Activated naive CD8-positive, alpha-beta T cell treated with anti-CD3 and anti-CD28 coated beads, Interleukin-2, amount 10 ng/mL, durations not matched to agents 7 days and 5 days (primary cell): ENCODE data around the gene ORC3. TPM values are rescaled to one million over a fixed set of nuclear protein-coding genes. Genes with fewer than 3 reads are reported as not detected.

Source experiments
- ATAC-seq: fragments of 150-1000 bp; cut with Tn5 transposase; one replicate; pipeline ENCODE4 v1.10.0; 2021; ENCODE audit warnings: low read depth, moderate library complexity
- POLR2A ChIA-PET: fragments of 350-600 bp; sonication (Branson Sonifier 250); formaldehyde crosslinking; loops from one replicate; lab custom pipeline; 2021; ENCODE audit warnings: antibody characterized with exemption; lab: Charles Lee
- DNase-seq: peaks from one replicate; pipeline ENCODE4 v3.0.0; 2021
- H3K27ac Mint-ChIP-seq: one replicate; pipeline ENCODE4 v1.8.0; 2022; ENCODE audit warnings: mild to moderate bottlenecking, mixed read lengths
- H3K27me3 Mint-ChIP-seq: one replicate; pipeline ENCODE4 v1.8.0; 2022; ENCODE audit warnings: mild to moderate bottlenecking, moderate library complexity, mixed read lengths
- H3K36me3 Mint-ChIP-seq: one replicate; pipeline ENCODE4 v1.8.0; 2021; ENCODE audit warnings: mild to moderate bottlenecking, mixed read lengths
- H3K4me1 Mint-ChIP-seq: one replicate; pipeline ENCODE4 v1.8.0; 2021; ENCODE audit warnings: mixed read lengths
- H3K4me3 Mint-ChIP-seq: one replicate; pipeline ENCODE4 v1.8.0; 2022; ENCODE audit warnings: mild to moderate bottlenecking, moderate library complexity, mixed read lengths
- H3K9me3 Mint-ChIP-seq: one replicate; pipeline ENCODE4 v1.8.0; 2021; ENCODE audit warnings: mixed read lengths
- total RNA-seq, 2 experiments: library from RNA; stranded (reverse); gene quantifications; one replicate each; pipeline ENCODE4 v1.2.3, GENCODE V29; 2021

ORC3 gene
- total RNA-seq, 2 experiments from 2014 or later = 28.2 to 32.2 TPM

- no peaks in the 10 kb centered on the region for H3K27me3 Mint-ChIP-seq
- H3K4me1 Mint-ChIP-seq = peaks cover 4% of the 10 kb centered on the region
- peaks cover 32% of the 10 kb centered on the region for H3K36me3 Mint-ChIP-seq
- POLR2A ChIA-PET = no interaction called here
- H3K4me3 Mint-ChIP-seq = no peak overlapping the region
- ATAC-seq (no peak), DNase-seq (no peak)
- no peaks in the 10 kb centered on the region for H3K9me3 Mint-ChIP-seq
- peak overlapping the region; percentile 27 for H3K27ac Mint-ChIP-seq
These were observed 28.6 kb downstream of the ORC3 start for GRCh38 chr6:87618531-87618930.

GRCh38 chr6:87623248-87623647 is 33.3 kb downstream of the ORC3 start:
- no peaks in the 10 kb centered on the region for H3K27me3 Mint-ChIP-seq
- ATAC-seq (no peak), DNase-seq (no peak)
- no peak overlapping the region for H3K27ac Mint-ChIP-seq
- POLR2A ChIA-PET = no interaction called here
- H3K4me1 Mint-ChIP-seq = peaks cover 4% of the 10 kb centered on the region
- no peaks in the 10 kb centered on the region for H3K9me3 Mint-ChIP-seq
- peaks cover 36% of the 10 kb centered on the region for H3K36me3 Mint-ChIP-seq
- H3K4me3 Mint-ChIP-seq = no peak overlapping the region

- DNase-seq (no peak), ATAC-seq (no peak)
- Mint-ChIP-seq H3K27me3 (no peaks in the 10 kb centered on the region), H3K4me1 (no peaks in the 10 kb centered on the region), H3K27ac (no peak overlapping the region), H3K36me3 (peaks cover 27% of the 10 kb centered on the region), H3K9me3 (no peaks in the 10 kb centered on the region), H3K4me3 (no peak overlapping the region)
- POLR2A ChIA-PET = no interaction called here
These were observed 38.5 kb downstream of the ORC3 start for GRCh38 chr6:87628424-87628823.

- H3K4me3 Mint-ChIP-seq = no peak overlapping the region
- no peak for ATAC-seq
These were observed 38.9 kb downstream of the ORC3 start for GRCh38 chr6:87628881-87629280.

GRCh38 chr6:87630746-87631145 is 40.8 kb downstream of the ORC3 start:
- H3K27ac Mint-ChIP-seq = no peak overlapping the region
- ATAC-seq (no peak), DNase-seq (no peak)
- no peaks in the 10 kb centered on the region for H3K27me3 Mint-ChIP-seq
- H3K9me3 Mint-ChIP-seq = no peaks in the 10 kb centered on the region
- POLR2A ChIA-PET = no interaction called here
- no peaks in the 10 kb centered on the region for H3K4me1 Mint-ChIP-seq
- no peak overlapping the region for H3K4me3 Mint-ChIP-seq
- H3K36me3 Mint-ChIP-seq = peaks cover 18% of the 10 kb centered on the region

More at GRCh38 chr6:87628881-87629280, 38.9 kb downstream of the ORC3 start:
- H3K9me3 Mint-ChIP-seq = no peaks in the 10 kb centered on the region
- peaks cover 27% of the 10 kb centered on the region for H3K36me3 Mint-ChIP-seq
- no peaks in the 10 kb centered on the region for H3K27me3 Mint-ChIP-seq
- no peak for DNase-seq
- H3K4me1 Mint-ChIP-seq = no peaks in the 10 kb centered on the region
- POLR2A ChIA-PET = no interaction called here
- H3K27ac Mint-ChIP-seq = no peak overlapping the region

GRCh38 chr6:87633851-87634250 is 43.9 kb downstream of the ORC3 start:
- H3K9me3 Mint-ChIP-seq = no peaks in the 10 kb centered on the region
- no peak for DNase-seq
- POLR2A ChIA-PET = no interaction called here
- no peak overlapping the region for H3K27ac Mint-ChIP-seq
- no peak for ATAC-seq
- H3K4me3 Mint-ChIP-seq = no peak overlapping the region
- H3K36me3 Mint-ChIP-seq = peaks cover 18% of the 10 kb centered on the region
- H3K4me1 Mint-ChIP-seq = no peaks in the 10 kb centered on the region
- H3K27me3 Mint-ChIP-seq = no peaks in the 10 kb centered on the region

- H3K9me3 Mint-ChIP-seq = no peaks in the 10 kb centered on the region
- no peak for DNase-seq
- no peak overlapping the region for H3K27ac Mint-ChIP-seq
- peaks cover 6% of the 10 kb centered on the region for H3K4me1 Mint-ChIP-seq
- H3K27me3 Mint-ChIP-seq = no peaks in the 10 kb centered on the region
- POLR2A ChIA-PET = no interaction called here
- H3K36me3 Mint-ChIP-seq = peaks cover 22% of the 10 kb centered on the region
- ATAC-seq = no peak
- no peak overlapping the region for H3K4me3 Mint-ChIP-seq
These were observed 46.4 kb downstream of the ORC3 start for GRCh38 chr6:87636315-87636714.

GRCh38 chr6:87637106-87637505 is 47.2 kb downstream of the ORC3 start:
- POLR2A ChIA-PET = no interaction called here
- DNase-seq (no peak), ATAC-seq (no peak)
- Mint-ChIP-seq H3K36me3 (peaks cover 22% of the 10 kb centered on the region), H3K9me3 (no peaks in the 10 kb centered on the region), H3K4me1 (peaks cover 8% of the 10 kb centered on the region), H3K27ac (no peak overlapping the region), H3K4me3 (no peak overlapping the region), H3K27me3 (no peaks in the 10 kb centered on the region)

GRCh38 chr6:87639373-87639772 is 49.4 kb downstream of the ORC3 start:
- POLR2A ChIA-PET = no interaction called here
- H3K27ac Mint-ChIP-seq = no peak overlapping the region

GRCh38 chr6:87641065-87641692 is 51.2 kb downstream of the ORC3 start:
- no peaks in the 10 kb centered on the region for H3K9me3 Mint-ChIP-seq
- POLR2A ChIA-PET = interaction anchor here (0.8 kb wide), 1 partner anchor 61 kb away, joined by 4 read pairs; the partner anchor contains the start of gene AKIRIN2
- H3K27me3 Mint-ChIP-seq = no peaks in the 10 kb centered on the region
- no peak for DNase-seq
- H3K4me1 Mint-ChIP-seq = peaks cover 15% of the 10 kb centered on the region
- H3K36me3 Mint-ChIP-seq = peaks cover 17% of the 10 kb centered on the region
- peak; percentile 36 for ATAC-seq
- no peak overlapping the region for H3K27ac Mint-ChIP-seq
- no peak overlapping the region for H3K4me3 Mint-ChIP-seq

More at GRCh38 chr6:87639373-87639772, 49.4 kb downstream of the ORC3 start:
- no peak overlapping the region for H3K4me3 Mint-ChIP-seq
- no peaks in the 10 kb centered on the region for H3K9me3 Mint-ChIP-seq
- peaks cover 8% of the 10 kb centered on the region for H3K4me1 Mint-ChIP-seq
- no peaks in the 10 kb centered on the region for H3K27me3 Mint-ChIP-seq
- DNase-seq = no peak
- peaks cover 19% of the 10 kb centered on the region for H3K36me3 Mint-ChIP-seq
- no peak for ATAC-seq

- DNase-seq = no peak
- POLR2A ChIA-PET = no interaction called here
- H3K36me3 Mint-ChIP-seq = peaks cover 10% of the 10 kb centered on the region
- peak overlapping the region; percentile 76 for H3K4me3 Mint-ChIP-seq
- peak; percentile 56 for ATAC-seq
- H3K27ac Mint-ChIP-seq = peak overlapping the region; percentile 79
- no peaks in the 10 kb centered on the region for H3K9me3 Mint-ChIP-seq
- H3K4me1 Mint-ChIP-seq = peaks cover 15% of the 10 kb centered on the region
- no peaks in the 10 kb centered on the region for H3K27me3 Mint-ChIP-seq
These were observed 55.1 kb downstream of the ORC3 start for GRCh38 chr6:87645080-87645479.

GRCh38 chr6:87653074-87653962 is 63.4 kb downstream of the ORC3 start:
- peaks cover 25% of the 10 kb centered on the region for H3K36me3 Mint-ChIP-seq
- POLR2A ChIA-PET = no interaction called here
- peaks cover 10% of the 10 kb centered on the region for H3K4me1 Mint-ChIP-seq
- H3K27me3 Mint-ChIP-seq = no peaks in the 10 kb centered on the region
- no peaks in the 10 kb centered on the region for H3K9me3 Mint-ChIP-seq
- no peak overlapping the region for H3K27ac Mint-ChIP-seq
- no peak for DNase-seq
- ATAC-seq = no peak
- H3K4me3 Mint-ChIP-seq = no peak overlapping the region

- Mint-ChIP-seq H3K36me3 (peaks cover 30% of the 10 kb centered on the region), H3K27me3 (no peaks in the 10 kb centered on the region), H3K27ac (no peak overlapping the region), H3K4me1 (peaks cover 10% of the 10 kb centered on the region), H3K9me3 (no peaks in the 10 kb centered on the region), H3K4me3 (no peak overlapping the region)
- ATAC-seq (no peak), DNase-seq (no peak)
- POLR2A ChIA-PET = no interaction called here
These were observed 64.2 kb downstream of the ORC3 start for GRCh38 chr6:87654122-87654521.
